ENCODE data around the gene SPATA20.

Gene SPATA20

GRCh38 chr17:50556803-50557202 lies 9.8 kb downstream of the SPATA20 start:
- TF ChIP-seq, protein P1, sequence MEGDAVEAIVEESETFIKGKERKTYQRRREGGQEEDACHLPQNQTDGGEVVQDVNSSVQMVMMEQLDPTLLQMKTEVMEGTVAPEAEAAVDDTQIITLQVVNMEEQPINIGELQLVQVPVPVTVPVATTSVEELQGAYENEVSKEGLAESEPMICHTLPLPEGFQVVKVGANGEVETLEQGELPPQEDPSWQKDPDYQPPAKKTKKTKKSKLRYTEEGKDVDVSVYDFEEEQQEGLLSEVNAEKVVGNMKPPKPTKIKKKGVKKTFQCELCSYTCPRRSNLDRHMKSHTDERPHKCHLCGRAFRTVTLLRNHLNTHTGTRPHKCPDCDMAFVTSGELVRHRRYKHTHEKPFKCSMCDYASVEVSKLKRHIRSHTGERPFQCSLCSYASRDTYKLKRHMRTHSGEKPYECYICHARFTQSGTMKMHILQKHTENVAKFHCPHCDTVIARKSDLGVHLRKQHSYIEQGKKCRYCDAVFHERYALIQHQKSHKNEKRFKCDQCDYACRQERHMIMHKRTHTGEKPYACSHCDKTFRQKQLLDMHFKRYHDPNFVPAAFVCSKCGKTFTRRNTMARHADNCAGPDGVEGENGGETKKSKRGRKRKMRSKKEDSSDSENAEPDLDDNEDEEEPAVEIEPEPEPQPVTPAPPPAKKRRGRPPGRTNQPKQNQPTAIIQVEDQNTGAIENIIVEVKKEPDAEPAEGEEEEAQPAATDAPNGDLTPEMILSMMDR (IDR thresholded peaks at IDR 0.05; ENCODE audit: low read depth, low read length, missing control alignments) = no peak
- no peak overlapping the region for H3K4me3 ChIP-seq (replicated peaks; ENCODE audit: low read depth, low read length)
- no peak for DNase-seq (ENCODE audit: extremely low read depth, low read depth)

- no peak for DNase-seq (ENCODE audit: extremely low read depth, low read depth)
- no peak overlapping the region for H3K4me3 ChIP-seq (replicated peaks; ENCODE audit: low read depth, low read length)
- TF ChIP-seq, protein P1 (IDR thresholded peaks at IDR 0.05; ENCODE audit: low read depth, low read length, missing control alignments) = no peak
Measured at GRCh38 chr17:50557630-50558029, 10.7 kb downstream of the SPATA20 start.

DNA sequence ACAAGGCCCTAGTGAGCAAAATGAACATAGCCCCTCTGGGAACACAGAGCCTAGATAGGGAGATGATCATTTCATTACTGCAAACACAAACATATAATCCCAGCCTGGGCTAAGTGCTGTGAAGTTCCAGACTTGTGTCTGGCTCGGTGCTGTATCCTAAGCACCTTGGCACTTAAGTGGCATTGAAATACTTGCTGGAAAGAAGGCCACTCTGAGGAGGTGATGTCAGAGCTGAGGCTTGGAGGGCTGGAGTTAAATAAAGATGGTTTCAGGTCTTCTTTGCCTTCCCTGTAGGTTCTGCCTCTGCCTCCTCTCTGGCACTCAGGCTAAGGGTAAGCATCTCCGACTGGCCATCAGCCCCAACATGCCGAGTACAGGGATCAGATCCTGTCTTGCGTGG lies 11.1 kb downstream of the SPATA20 start:
- TF ChIP-seq, protein P1 (IDR thresholded peaks at IDR 0.05; ENCODE audit: low read depth, low read length, missing control alignments) = no peak
- no peak overlapping the region for H3K4me3 ChIP-seq (replicated peaks; ENCODE audit: low read depth, low read length)
- DNase-seq (ENCODE audit: extremely low read depth, low read depth) = no peak

DNA sequence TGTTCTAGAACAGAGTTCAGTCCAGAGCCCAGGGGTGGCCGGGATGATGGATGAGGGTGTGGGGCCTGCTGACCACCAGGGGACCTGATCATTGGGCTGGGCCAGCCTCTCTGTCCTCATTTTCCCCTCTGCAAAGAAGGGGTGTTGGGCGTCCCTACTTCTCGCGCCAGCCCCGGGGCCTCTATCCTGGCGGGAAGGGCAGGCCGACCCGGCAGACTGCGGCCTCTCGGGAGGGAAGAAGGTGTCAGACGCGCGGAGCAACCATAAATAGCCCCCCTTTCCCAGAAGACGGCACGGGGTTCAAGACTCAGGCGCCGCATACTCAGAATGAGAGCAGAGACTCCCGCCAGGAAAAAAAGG lies 11.6 kb downstream of the SPATA20 start:
- H3K4me3 ChIP-seq (replicated peaks; ENCODE audit: low read depth, low read length) = no peak overlapping the region
- TF ChIP-seq, protein P1 (IDR thresholded peaks at IDR 0.05; ENCODE audit: low read depth, low read length, missing control alignments) = no peak
- no peak for DNase-seq (ENCODE audit: extremely low read depth, low read depth)

- TF ChIP-seq, protein P1 (IDR thresholded peaks at IDR 0.05; ENCODE audit: low read depth, low read length, missing control alignments) = no peak
- H3K4me3 ChIP-seq (replicated peaks; ENCODE audit: low read depth, low read length) = peak overlapping the region; percentile 20
- no peak for DNase-seq (ENCODE audit: extremely low read depth, low read depth)
Measured at GRCh38 chr17:50558941-50559614, 12.1 kb downstream of the SPATA20 start.

- peak overlapping the region; percentile 30 for H3K4me3 ChIP-seq (replicated peaks; ENCODE audit: low read depth, low read length)
- DNase-seq (ENCODE audit: extremely low read depth, low read depth) = no peak
- TF ChIP-seq, protein P1 (IDR thresholded peaks at IDR 0.05; ENCODE audit: low read depth, low read length, missing control alignments) = no peak
Measured at GRCh38 chr17:50559674-50560184, 12.8 kb downstream of the SPATA20 start.

Measured in HFF-Myc (cell line).